IPS-18a (cell line): ENCODE data around the gene HSD11B2.

Experiments
- H3K27ac ChIP-seq: one replicate; pipeline ENCODE4 v1.5.1; 2013; ENCODE audit warnings: low read length
- H3K27me3 ChIP-seq: one replicate; pipeline ENCODE4 v1.6.1; 2013; ENCODE audit warnings: mild to moderate bottlenecking, low read length; ENCODE audit not compliant: control insufficient read depth, insufficient read depth
- H3K36me3 ChIP-seq: one replicate; pipeline ENCODE4 v1.6.1; 2013; ENCODE audit warnings: low read depth, low read length; ENCODE audit not compliant: control insufficient read depth
- H3K4me1 ChIP-seq: one replicate; pipeline ENCODE4 v1.6.1; 2013; ENCODE audit warnings: low read depth, low read length; ENCODE audit not compliant: control insufficient read depth
- H3K4me3 ChIP-seq: one replicate; pipeline ENCODE4 v1.5.1; 2013; ENCODE audit warnings: low read length
- H3K9ac ChIP-seq: one replicate; pipeline ENCODE4 v1.6.1; 2013; ENCODE audit warnings: mild to moderate bottlenecking, low read length, moderate library complexity
- H3K9me3 ChIP-seq: one replicate; pipeline ENCODE4 v1.6.1; 2013; ENCODE audit warnings: low read depth, low read length; ENCODE audit not compliant: control insufficient read depth

The HSD11B2 gene

GRCh38 chr16:67443265-67443664 lies 12.3 kb downstream of the HSD11B2 start:
- Histone ChIP-seq H3K27me3 (no peaks in the 10 kb centered on the region), H3K9ac (no peak overlapping the region), H3K27ac (no peak overlapping the region), H3K4me1 (no peaks in the 10 kb centered on the region), H3K4me3 (no peak overlapping the region), H3K9me3 (no peaks in the 10 kb centered on the region), H3K36me3 (peaks cover 4% of the 10 kb centered on the region)

- H3K4me3 ChIP-seq, result no peak overlapping the region
- H3K36me3 ChIP-seq, result no peaks in the 10 kb centered on the region
- no peaks in the 10 kb centered on the region for H3K4me1 ChIP-seq
- no peaks in the 10 kb centered on the region for H3K9me3 ChIP-seq
- H3K9ac ChIP-seq, result no peak overlapping the region
- H3K27ac ChIP-seq, result no peak overlapping the region
- no peaks in the 10 kb centered on the region for H3K27me3 ChIP-seq
These were observed 13.6 kb downstream of the HSD11B2 start for GRCh38 chr16:67444259-67445125.

GRCh38 chr16:67445126-67445426 lies 14.2 kb downstream of the HSD11B2 start:
- Histone ChIP-seq H3K9me3 (no peaks in the 10 kb centered on the region), H3K27me3 (no peaks in the 10 kb centered on the region), H3K4me3 (no peak overlapping the region), H3K4me1 (no peaks in the 10 kb centered on the region), H3K9ac (no peak overlapping the region), H3K27ac (no peak overlapping the region), H3K36me3 (no peaks in the 10 kb centered on the region)

- Histone ChIP-seq H3K9me3 (no peaks in the 10 kb centered on the region), H3K4me1 (no peaks in the 10 kb centered on the region), H3K27me3 (no peaks in the 10 kb centered on the region), H3K27ac (no peak overlapping the region), H3K36me3 (no peaks in the 10 kb centered on the region), H3K4me3 (no peak overlapping the region), H3K9ac (no peak overlapping the region)
These were observed 14.6 kb downstream of the HSD11B2 start for GRCh38 chr16:67445441-67445912.

- H3K36me3 ChIP-seq, result no peaks in the 10 kb centered on the region
- no peaks in the 10 kb centered on the region for H3K9me3 ChIP-seq
- H3K9ac ChIP-seq, result no peak overlapping the region
- no peaks in the 10 kb centered on the region for H3K27me3 ChIP-seq
- no peaks in the 10 kb centered on the region for H3K4me1 ChIP-seq
- no peak overlapping the region for H3K4me3 ChIP-seq
- no peak overlapping the region for H3K27ac ChIP-seq
These were observed 15.3 kb downstream of the HSD11B2 start for GRCh38 chr16:67445913-67446907.

- Histone ChIP-seq H3K36me3 (no peaks in the 10 kb centered on the region), H3K9me3 (no peaks in the 10 kb centered on the region), H3K27me3 (no peaks in the 10 kb centered on the region), H3K4me3 (no peak overlapping the region), H3K9ac (no peak overlapping the region), H3K27ac (no peak overlapping the region), H3K4me1 (no peaks in the 10 kb centered on the region)
These were observed 16.1 kb downstream of the HSD11B2 start for GRCh38 chr16:67446968-67447507.

GRCh38 chr16:67447508-67448076 lies 16.7 kb downstream of the HSD11B2 start:
- no peaks in the 10 kb centered on the region for H3K27me3 ChIP-seq
- no peak overlapping the region for H3K4me3 ChIP-seq
- H3K36me3 ChIP-seq, result no peaks in the 10 kb centered on the region
- H3K4me1 ChIP-seq, result no peaks in the 10 kb centered on the region
- no peak overlapping the region for H3K9ac ChIP-seq
- H3K27ac ChIP-seq, result no peak overlapping the region
- H3K9me3 ChIP-seq, result no peaks in the 10 kb centered on the region

- no peak overlapping the region for H3K27ac ChIP-seq
- no peaks in the 10 kb centered on the region for H3K36me3 ChIP-seq
- no peaks in the 10 kb centered on the region for H3K4me1 ChIP-seq
- H3K4me3 ChIP-seq, result no peak overlapping the region
- no peak overlapping the region for H3K9ac ChIP-seq
- no peaks in the 10 kb centered on the region for H3K9me3 ChIP-seq
- H3K27me3 ChIP-seq, result no peaks in the 10 kb centered on the region
These were observed 17.7 kb downstream of the HSD11B2 start for GRCh38 chr16:67448580-67448979.

- Histone ChIP-seq H3K9me3 (no peaks in the 10 kb centered on the region), H3K4me3 (no peak overlapping the region), H3K9ac (no peak overlapping the region), H3K27ac (no peak overlapping the region), H3K4me1 (no peaks in the 10 kb centered on the region), H3K36me3 (no peaks in the 10 kb centered on the region), H3K27me3 (no peaks in the 10 kb centered on the region)
These were observed 18.4 kb downstream of the HSD11B2 start for GRCh38 chr16:67449336-67449735.

GRCh38 chr16:67449739-67450138 lies 18.8 kb downstream of the HSD11B2 start:
- Histone ChIP-seq H3K4me3 (no peak overlapping the region), H3K27me3 (no peaks in the 10 kb centered on the region), H3K36me3 (no peaks in the 10 kb centered on the region), H3K9me3 (no peaks in the 10 kb centered on the region), H3K27ac (no peak overlapping the region), H3K9ac (no peak overlapping the region), H3K4me1 (no peaks in the 10 kb centered on the region)

- Histone ChIP-seq H3K27ac (no peak overlapping the region), H3K4me3 (no peak overlapping the region), H3K9me3 (no peaks in the 10 kb centered on the region), H3K4me1 (no peaks in the 10 kb centered on the region), H3K27me3 (no peaks in the 10 kb centered on the region), H3K9ac (no peak overlapping the region), H3K36me3 (no peaks in the 10 kb centered on the region)
These were observed 20.3 kb downstream of the HSD11B2 start for GRCh38 chr16:67451061-67451703.
